CD4-positive, CD25-positive, alpha-beta regulatory T cell (primary cell): Measurements from ENCODE around the gene DNASE1L3. TPM values are rescaled to one million over a fixed set of nuclear protein-coding genes. Genes with fewer than 3 reads are reported as not detected.

Source experiments
- ATAC-seq, 2 donors: fragments of 150-1000 bp; cut with Tn5 transposase; one replicate each; pipeline ENCODE4 v1.10.0; 2021; ENCODE audit warnings: low read depth in 2 of 2, moderate number of reproducible peaks in 2 of 2, moderate library complexity in 1 of 2
- DNase-seq, 3 donors: peaks; one replicate each; pipeline versions ENCODE4 v3.0.0 to v3.0.0-alpha.2; 2012 to 2022; ENCODE audit warnings: mixed read lengths in 1 of 3
- H3K27ac ChIP-seq: one replicate; pipeline ENCODE4 v1.7.0; 2013; ENCODE audit warnings: mild to moderate bottlenecking, low read length; ENCODE audit not compliant: insufficient read depth, poor library complexity, severe bottlenecking
- H3K27me3 ChIP-seq: one replicate; pipeline ENCODE4 v1.7.0; 2013; ENCODE audit warnings: low read length; ENCODE audit not compliant: control insufficient read depth, insufficient read depth
- H3K36me3 ChIP-seq: one replicate; pipeline ENCODE4 v1.7.0; 2013; ENCODE audit warnings: mild to moderate bottlenecking, low read length, moderate library complexity; ENCODE audit not compliant: control insufficient read depth, insufficient read depth
- H3K4me1 ChIP-seq: 2 replicates; pipeline ENCODE4 v1.7.0; 2013; ENCODE audit warnings: mild to moderate bottlenecking, low read length; ENCODE audit not compliant: insufficient read depth, control insufficient read depth, poor library complexity, severe bottlenecking
- H3K4me3 ChIP-seq: one replicate; pipeline ENCODE4 v1.7.0; 2013; ENCODE audit warnings: low read depth, mild to moderate bottlenecking, low read length, moderate library complexity
- H3K9me3 ChIP-seq, 2 experiments: 1 replicate in 1 of 2; 2 replicates in 1 of 2; pipeline ENCODE4 v1.7.0; 2013; ENCODE audit warnings: low read length in 2 of 2, mild to moderate bottlenecking in 1 of 2, moderate library complexity in 1 of 2; ENCODE audit not compliant: control insufficient read depth in 2 of 2
- H3K27ac Mint-ChIP-seq, 3 donors: one replicate each; pipeline ENCODE4 v1.8.0; 2020 to 2022; ENCODE audit warnings: mild to moderate bottlenecking in 3 of 3, mixed read lengths in 3 of 3, moderate library complexity in 2 of 3
- H3K27me3 Mint-ChIP-seq: one replicate; pipeline ENCODE4 v1.8.0; 2022; ENCODE audit warnings: mild to moderate bottlenecking, mixed read lengths
- H3K36me3 Mint-ChIP-seq: one replicate; pipeline ENCODE4 v1.8.0; 2020; ENCODE audit warnings: mixed read lengths
- H3K4me1 Mint-ChIP-seq, 4 donors: one replicate each; pipeline ENCODE4 v1.8.0; 2020 to 2022; ENCODE audit warnings: mixed read lengths in 4 of 4, mild to moderate bottlenecking in 1 of 4
- H3K4me3 Mint-ChIP-seq, 4 donors: one replicate each; pipeline ENCODE4 v1.8.0; 2020 to 2022; ENCODE audit warnings: mild to moderate bottlenecking in 4 of 4, mixed read lengths in 4 of 4, moderate library complexity in 3 of 4
- H3K9me3 Mint-ChIP-seq, 7 donors: one replicate each; pipeline ENCODE4 v1.8.0; 2020 to 2022; ENCODE audit warnings: mixed read lengths in 7 of 7, mild to moderate bottlenecking in 3 of 7, moderate library complexity in 2 of 7
- polyA plus RNA-seq, 4 donors: library from polyadenylated mRNA; unstranded; fragments of 300-500 nt; fragmentation: Illumina TruSeq; gene quantifications; one replicate each; pipeline ENCODE4 v1.2.3, GENCODE V29; 2021
- total RNA-seq: library from RNA; stranded (reverse); gene quantifications from one replicate; pipeline ENCODE4 v1.2.3, GENCODE V29; 2022

DNASE1L3 gene
- total and polyA plus RNA-seq, 5 donors from 2014 or later = 0.14 TPM; not detected in 4

GRCh38 chr3:58168498-58168897 lies 42.3 kb downstream of the DNASE1L3 start:
- DNase-seq (no peak), ATAC-seq (no peak)
- H3K27me3 ChIP-seq = no peaks in the 10 kb centered on the region
- Mint-ChIP-seq H3K4me1 (no peaks in the 10 kb centered on the region), H3K9me3 (no peaks in the 10 kb centered on the region), H3K36me3 (peaks cover 25% of the 10 kb centered on the region), H3K27ac (peak overlapping the region in 1 of 3 donors; percentile 60), H3K4me3 (no peak overlapping the region), H3K27me3 (no peaks in the 10 kb centered on the region)
- no peaks in the 10 kb centered on the region for H3K4me1 ChIP-seq
- H3K4me3 ChIP-seq = no peak overlapping the region
- H3K36me3 ChIP-seq = peaks cover 22% of the 10 kb centered on the region
- H3K9me3 ChIP-seq = no peaks in the 10 kb centered on the region
- H3K27ac ChIP-seq = no peak overlapping the region

- H3K27ac ChIP-seq = no peak overlapping the region
- H3K27me3 Mint-ChIP-seq = no peaks in the 10 kb centered on the region
- no peaks in the 10 kb centered on the region for H3K9me3 ChIP-seq
- peak overlapping the region in 1 of 3 donors; percentile 60 for H3K27ac Mint-ChIP-seq
- peaks cover 33% of the 10 kb centered on the region for H3K36me3 Mint-ChIP-seq
- H3K4me1 Mint-ChIP-seq = no peaks in the 10 kb centered on the region
- H3K4me3 Mint-ChIP-seq = no peak overlapping the region
- H3K27me3 ChIP-seq = no peaks in the 10 kb centered on the region
- peaks cover 28% of the 10 kb centered on the region for H3K36me3 ChIP-seq
- no peaks in the 10 kb centered on the region for H3K4me1 ChIP-seq
- H3K9me3 Mint-ChIP-seq = no peaks in the 10 kb centered on the region
- peak; percentile 57 to 81 for ATAC-seq
- peak in 2 of 3 donors; percentile 49 to 58 for DNase-seq
- no peak overlapping the region for H3K4me3 ChIP-seq
Measured at GRCh38 chr3:58167431-58168351, 43.1 kb downstream of the DNASE1L3 start.

- H3K4me3 ChIP-seq = no peak overlapping the region
- no peak overlapping the region for H3K4me3 Mint-ChIP-seq
- H3K27me3 Mint-ChIP-seq = no peaks in the 10 kb centered on the region
- peaks cover 44% of the 10 kb centered on the region for H3K36me3 Mint-ChIP-seq
- H3K4me1 Mint-ChIP-seq = no peaks in the 10 kb centered on the region
- no peaks in the 10 kb centered on the region for H3K9me3 Mint-ChIP-seq
- H3K27ac Mint-ChIP-seq = peak overlapping the region in 1 of 3 donors; percentile 44
- H3K4me1 ChIP-seq = no peaks in the 10 kb centered on the region
- DNase-seq (no peak), ATAC-seq (no peak)
- H3K9me3 ChIP-seq = no peaks in the 10 kb centered on the region
- no peak overlapping the region for H3K27ac ChIP-seq
- peaks cover 38% of the 10 kb centered on the region for H3K36me3 ChIP-seq
- no peaks in the 10 kb centered on the region for H3K27me3 ChIP-seq
Measured at GRCh38 chr3:58164906-58165821, 45.6 kb downstream of the DNASE1L3 start.

GRCh38 chr3:58164199-58164879 lies 46.4 kb downstream of the DNASE1L3 start:
- ATAC-seq (no peak), DNase-seq (no peak)
- Mint-ChIP-seq H3K4me3 (no peak overlapping the region), H3K27ac (no peak overlapping the region), H3K36me3 (peaks cover 45% of the 10 kb centered on the region), H3K9me3 (no peaks in the 10 kb centered on the region), H3K27me3 (no peaks in the 10 kb centered on the region), H3K4me1 (no peaks in the 10 kb centered on the region)
- H3K9me3 ChIP-seq = no peaks in the 10 kb centered on the region
- H3K27ac ChIP-seq = no peak overlapping the region
- peaks cover 45% of the 10 kb centered on the region for H3K36me3 ChIP-seq
- no peak overlapping the region for H3K4me3 ChIP-seq
- no peaks in the 10 kb centered on the region for H3K4me1 ChIP-seq
- no peaks in the 10 kb centered on the region for H3K27me3 ChIP-seq

- H3K36me3 ChIP-seq = peaks cover 47% of the 10 kb centered on the region
- H3K27ac Mint-ChIP-seq = no peak overlapping the region
Measured at GRCh38 chr3:58163234-58163633, 47.5 kb downstream of the DNASE1L3 start.

GRCh38 chr3:58161435-58162398 lies 49.1 kb downstream of the DNASE1L3 start:
- peaks cover 50% of the 10 kb centered on the region for H3K36me3 ChIP-seq
- no peaks in the 10 kb centered on the region for H3K9me3 ChIP-seq
- no peaks in the 10 kb centered on the region for H3K27me3 ChIP-seq
- Mint-ChIP-seq H3K4me1 (no peaks in the 10 kb centered on the region), H3K9me3 (no peaks in the 10 kb centered on the region), H3K27me3 (no peaks in the 10 kb centered on the region), H3K36me3 (peaks cover 52% of the 10 kb centered on the region), H3K4me3 (no peak overlapping the region), H3K27ac (peak overlapping the region in 1 of 3 donors; percentile 58)
- no peaks in the 10 kb centered on the region for H3K4me1 ChIP-seq
- DNase-seq (peak in 1 of 3 donors; percentile 23), ATAC-seq (no peak)
- H3K4me3 ChIP-seq = no peak overlapping the region
- no peak overlapping the region for H3K27ac ChIP-seq

More at GRCh38 chr3:58163234-58163633, 47.5 kb downstream of the DNASE1L3 start:
- no peaks in the 10 kb centered on the region for H3K4me1 Mint-ChIP-seq
- H3K27ac ChIP-seq = no peak overlapping the region
- H3K36me3 Mint-ChIP-seq = peaks cover 42% of the 10 kb centered on the region
- no peaks in the 10 kb centered on the region for H3K9me3 Mint-ChIP-seq
- no peaks in the 10 kb centered on the region for H3K27me3 ChIP-seq
- H3K4me3 ChIP-seq = no peak overlapping the region
- H3K4me3 Mint-ChIP-seq = no peak overlapping the region
- H3K4me1 ChIP-seq = no peaks in the 10 kb centered on the region
- no peaks in the 10 kb centered on the region for H3K9me3 ChIP-seq
- no peaks in the 10 kb centered on the region for H3K27me3 Mint-ChIP-seq
- ATAC-seq (no peak), DNase-seq (no peak)
